GM23248 (cell line): ENCODE results near the gene P2RY2. TPM values are rescaled to one million over a fixed set of nuclear protein-coding genes. Genes with fewer than 3 reads are reported as not detected.

Source experiments
- DNase-seq: peaks from one replicate; pipeline ENCODE4 v3.0.0-alpha.2; 2015
- H2AFZ ChIP-seq: fragments of 200-600 bp; sonication (generic); 2 replicates; pipeline ENCODE4 v1.6.1; 2016; ENCODE audit warnings: antibody characterized with exemption
- H3F3A ChIP-seq: fragments of 200-600 bp; sonication (generic); 2 replicates; pipeline ENCODE4 v1.6.1; 2016; ENCODE audit warnings: mild to moderate bottlenecking, antibody characterized with exemption, mixed run types; ENCODE audit not compliant: insufficient read depth
- H3K27ac ChIP-seq: fragments of 200-600 bp; sonication (generic); 2 replicates; pipeline ENCODE4 v1.5.1; 2016; ENCODE audit warnings: mild to moderate bottlenecking
- H3K27me3 ChIP-seq: fragments of 200-600 bp; sonication (generic); replicated peaks from 2 replicates; pipeline ENCODE4 v1.6.1; 2016; ENCODE audit warnings: mild to moderate bottlenecking; ENCODE audit not compliant: insufficient read depth
- H3K36me3 ChIP-seq: fragments of 200-600 bp; sonication (generic); 2 replicates; pipeline ENCODE4 v1.6.1; 2016; ENCODE audit warnings: low read depth, mild to moderate bottlenecking
- H3K4me1 ChIP-seq: fragments of 200-600 bp; sonication (generic); 2 replicates; pipeline ENCODE4 v1.6.1; 2016; ENCODE audit warnings: mild to moderate bottlenecking; ENCODE audit not compliant: insufficient read depth
- H3K4me2 ChIP-seq: fragments of 200-600 bp; sonication (generic); one replicate; pipeline ENCODE4 v1.6.1; 2016; ENCODE audit warnings: mild to moderate bottlenecking; ENCODE audit not compliant: unreplicated experiment
- H3K4me3 ChIP-seq: fragments of 200-600 bp; sonication (generic); 2 replicates; pipeline ENCODE4 v1.5.1; 2016; ENCODE audit warnings: mild to moderate bottlenecking
- H3K79me2 ChIP-seq: fragments of 200-600 bp; sonication (generic); 2 replicates; pipeline ENCODE4 v1.6.1; 2016; ENCODE audit warnings: mild to moderate bottlenecking; ENCODE audit not compliant: insufficient read depth
- H3K9ac ChIP-seq: fragments of 200-600 bp; sonication (generic); 2 replicates; pipeline ENCODE4 v1.6.1; 2016; ENCODE audit warnings: mild to moderate bottlenecking
- H3K9me2 ChIP-seq: fragments of 200-600 bp; sonication (generic); 2 replicates; pipeline ENCODE4 v1.6.1; 2016; ENCODE audit warnings: mixed run types, mild to moderate bottlenecking, moderate library complexity; ENCODE audit not compliant: insufficient read depth
- H3K9me3 ChIP-seq: fragments of 200-600 bp; sonication (generic); one replicate; pipeline ENCODE4 v1.6.1; 2017; ENCODE audit warnings: low read depth
- H4K20me1 ChIP-seq: fragments of 200-600 bp; sonication (generic); 2 replicates; pipeline ENCODE4 v1.6.0; 2016; ENCODE audit not compliant: insufficient read depth
- EZH2 ChIP-seq: fragments of 200-600 bp; sonication (generic); IDR thresholded peaks from 2 replicates; pipeline ENCODE4 v1.6.1; 2018; ENCODE audit warnings: antibody characterized with exemption, mild to moderate bottlenecking; ENCODE audit not compliant: insufficient read depth, poor library complexity, severe bottlenecking
- EZH2phosphoT487 ChIP-seq: fragments of 200-600 bp; sonication (generic); IDR thresholded peaks from 2 replicates; pipeline ENCODE4 v1.6.1; 2018; ENCODE audit warnings: antibody characterized with exemption, moderate library complexity, mild to moderate bottlenecking, low read depth; ENCODE audit not compliant: insufficient read depth
- WGBS, 2 experiments: methylation state at CpG; one replicate each; pipeline ENCODE4 v1.1.6; 2015 to 2017; ENCODE audit warnings: low lambda C conversion rate in 2 of 2, low coverage in 1 of 2; ENCODE audit errors: missing lambda C conversion rate in 2 of 2; 5-methylcytosine and 5-hydroxymethylcytosine counted together
- in situ Hi-C: fragments of 300-500 bp; cut with MboI; formaldehyde crosslinking; loops from 2 replicates; pipeline ENCODE4 v1.15.0; 2020
- polyA plus RNA-seq: library from polyadenylated mRNA; unstranded; fragments of >200 nt; fragmentation: Nextera tagmentation; extraction: Ambion mirVana; gene quantifications from 2 replicates; pipeline ENCODE4 v1.2.1, GENCODE V29; 2016
- total RNA-seq: library from RNA; depleted of rRNA; stranded (reverse); fragments of >200 nt; shearing (Covaris generic); gene quantifications from 2 replicates; pipeline ENCODE4 v1.2.3, GENCODE V29; 2014

The P2RY2 gene
- total and polyA plus RNA-seq, 2 experiments from 2014 or later: not detected

DNA sequence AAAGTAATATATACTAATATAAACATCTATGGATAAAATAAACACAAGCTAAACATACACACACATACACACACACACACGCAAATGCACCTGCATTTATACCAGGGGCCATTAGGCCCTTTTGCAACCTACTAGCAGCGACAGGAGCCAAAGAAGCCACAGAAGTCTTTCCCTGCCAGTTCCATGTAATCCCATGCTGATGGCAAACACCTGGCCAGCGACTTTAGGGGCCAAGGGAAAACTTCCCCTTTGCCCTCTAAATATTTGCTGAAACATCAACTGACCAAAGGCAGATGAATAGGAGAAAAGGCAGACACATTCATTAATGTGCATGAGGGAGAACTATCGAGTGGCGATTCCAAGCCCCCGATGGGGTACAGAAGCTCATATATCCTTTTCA, 14.8 kb upstream of the P2RY2 start:
- H3K4me1 ChIP-seq: no peaks in the 10 kb centered on the region
- in situ Hi-C loops: no loop called here
- no peak overlapping the region for H3K27ac ChIP-seq
- H3K4me2 ChIP-seq: no peak overlapping the region
- TF ChIP-seq EZH2 (no peak), EZH2phosphoT487 (no peak)
- WGBS, 2 experiments: 81 to 90% methylated on average over 6 of the region's 6 CpGs
- H3K4me3 ChIP-seq: no peak overlapping the region
- no peaks in the 10 kb centered on the region for H3K36me3 ChIP-seq
- H3K27me3 ChIP-seq: no peaks in the 10 kb centered on the region; the same call in 1 of the 2 replicates
- no peaks in the 10 kb centered on the region for H3F3A ChIP-seq
- H3K9me2 ChIP-seq: no peaks in the 10 kb centered on the region
- no peak overlapping the region for H2AFZ ChIP-seq
- H3K79me2 ChIP-seq: no peaks in the 10 kb centered on the region
- no peak overlapping the region for H3K9ac ChIP-seq
- no peaks in the 10 kb centered on the region for H4K20me1 ChIP-seq
- H3K9me3 ChIP-seq: no peaks in the 10 kb centered on the region
- no peak for DNase-seq

DNA sequence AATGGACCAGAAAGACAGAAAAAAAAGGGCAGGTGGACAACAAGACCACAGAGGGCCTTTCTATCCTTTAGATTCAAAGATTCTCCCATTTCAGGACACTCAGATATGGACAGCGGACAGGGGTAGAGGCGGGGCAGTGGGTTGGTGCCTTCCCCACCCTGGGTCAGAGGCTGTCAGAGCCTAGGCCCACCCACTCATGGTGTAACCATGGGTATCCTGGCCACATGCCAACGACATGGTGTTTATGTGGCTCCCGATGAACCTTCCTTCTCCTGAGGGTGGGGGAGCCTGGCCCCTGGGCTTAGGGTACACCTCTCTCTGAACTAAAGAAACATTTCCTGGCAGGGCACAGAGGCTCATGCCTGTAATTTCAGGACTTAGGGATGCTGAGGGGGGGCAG, 14.3 kb upstream of the P2RY2 start:
- in situ Hi-C loops: no loop called here

DNA sequence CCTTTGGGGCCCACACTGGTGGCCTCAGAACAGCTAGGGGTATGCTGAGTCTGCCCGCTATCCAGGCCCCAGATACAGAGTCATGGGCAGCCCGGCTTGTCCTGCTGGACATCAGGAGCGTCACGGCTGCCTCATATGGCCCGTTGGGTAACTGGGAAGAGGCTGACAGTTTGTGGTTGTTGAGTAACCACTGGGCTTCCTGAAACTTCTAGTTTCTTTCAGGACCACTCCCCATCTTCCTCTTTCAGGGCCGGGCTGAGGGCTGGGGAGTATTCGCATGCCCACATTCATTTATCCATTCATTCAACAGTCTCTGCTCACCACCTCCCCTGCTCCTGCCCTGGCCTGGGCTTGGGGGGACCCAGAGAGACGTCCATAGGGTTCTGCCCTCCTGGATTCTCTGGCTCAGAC, 13.4 kb upstream of the P2RY2 start:
- WGBS, 2 experiments: 70 to 73% methylated on average over 8 of the region's 8 CpGs
- in situ Hi-C loops: no loop called here

More for the DNA sequence above, 14.3 kb upstream of the P2RY2 start:
- no peak overlapping the region for H3K27ac ChIP-seq
- H3K4me1 ChIP-seq: no peaks in the 10 kb centered on the region
- 59 to 72% methylated on average over 4 of the region's 4 CpGs for WGBS, 2 experiments
- DNase-seq: no peak
- no peaks in the 10 kb centered on the region for H3K36me3 ChIP-seq
- H3K4me3 ChIP-seq: no peak overlapping the region
- H3K4me2 ChIP-seq: no peak overlapping the region
- no peaks in the 10 kb centered on the region for H3K79me2 ChIP-seq
- H4K20me1 ChIP-seq: no peaks in the 10 kb centered on the region
- no peaks in the 10 kb centered on the region for H3K9me2 ChIP-seq
- no peaks in the 10 kb centered on the region for H3K9me3 ChIP-seq
- H3F3A ChIP-seq: no peaks in the 10 kb centered on the region
- H3K27me3 ChIP-seq: no peaks in the 10 kb centered on the region; the same call in 1 of the 2 replicates
- no peak for TF ChIP-seq EZH2
- no peak for TF ChIP-seq EZH2phosphoT487
- no peak overlapping the region for H3K9ac ChIP-seq
- H2AFZ ChIP-seq: no peak overlapping the region

DNA sequence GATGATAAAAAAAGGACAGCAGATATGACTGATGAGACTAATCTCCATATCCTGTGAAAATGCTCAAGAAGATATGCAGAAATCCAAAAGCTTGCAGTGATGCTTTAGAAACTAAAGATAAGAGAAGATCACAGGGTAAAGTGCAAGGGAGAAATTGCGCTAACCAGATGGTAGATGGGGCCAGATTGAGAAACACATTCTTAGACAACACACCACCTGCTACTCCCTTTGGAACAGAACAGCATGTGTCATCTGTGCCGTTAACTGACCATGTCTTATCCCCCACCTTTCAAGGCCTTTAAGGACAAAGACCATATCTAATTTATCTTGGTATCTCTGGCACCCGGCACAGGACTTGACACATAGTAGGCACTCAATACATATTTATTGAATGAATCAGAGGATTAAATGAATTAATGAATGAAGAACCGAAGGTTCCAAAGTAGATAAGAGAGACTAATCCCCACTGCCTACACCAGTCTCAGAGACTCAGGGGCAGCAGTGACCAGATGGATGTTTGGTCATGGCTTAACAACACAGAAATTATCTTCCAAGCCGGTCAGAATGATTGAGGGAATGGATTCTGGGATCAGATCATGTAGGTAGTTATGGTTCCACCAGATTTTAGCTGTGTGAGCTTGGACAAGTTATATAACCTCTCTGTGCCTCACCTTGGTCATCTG, 12.3 kb upstream of the P2RY2 start:
- Histone ChIP-seq H4K20me1 (no peaks in the 10 kb centered on the region), H3K36me3 (no peaks in the 10 kb centered on the region), H3K4me3 (no peak overlapping the region), H3K4me2 (no peak overlapping the region), H3K9me3 (no peaks in the 10 kb centered on the region), H3K79me2 (no peaks in the 10 kb centered on the region), H3K27ac (no peak overlapping the region), H3K9ac (no peak overlapping the region), H3K4me1 (no peaks in the 10 kb centered on the region), H3K27me3 (no peaks in the 10 kb centered on the region; the same call in 1 of the 2 replicates), H3F3A (no peaks in the 10 kb centered on the region), H2AFZ (no peak overlapping the region), H3K9me2 (no peaks in the 10 kb centered on the region)
- in situ Hi-C loops: no loop called here
- TF ChIP-seq EZH2 (no peak), EZH2phosphoT487 (no peak)
- DNase-seq: no peak
- 83 to 85% methylated on average over 5 of the region's 5 CpGs for WGBS, 2 experiments

More for the DNA sequence above, 13.4 kb upstream of the P2RY2 start:
- Histone ChIP-seq H3F3A (no peaks in the 10 kb centered on the region), H4K20me1 (no peaks in the 10 kb centered on the region), H2AFZ (no peak overlapping the region), H3K9me2 (no peaks in the 10 kb centered on the region), H3K9me3 (no peaks in the 10 kb centered on the region), H3K4me3 (no peak overlapping the region), H3K9ac (no peak overlapping the region), H3K4me1 (no peaks in the 10 kb centered on the region), H3K27ac (no peak overlapping the region), H3K36me3 (no peaks in the 10 kb centered on the region), H3K27me3 (no peaks in the 10 kb centered on the region; the same call in 1 of the 2 replicates), H3K79me2 (no peaks in the 10 kb centered on the region), H3K4me2 (no peak overlapping the region)
- TF ChIP-seq EZH2phosphoT487 (no peak), EZH2 (no peak)
- DNase-seq: no peak
